Measurements from ENCODE around the gene SAMHD1.
"Not testable (repeated sequence)": the region's sequence is repeated elsewhere in the genome, so short reads cannot be mapped to it uniquely, and the experiment has no call there.

SAMHD1 gene

GRCh38 chr20:36917240-36917639 lies 34.3 kb downstream of the SAMHD1 start:
- no peak for DNase-seq
- no peak overlapping the region for H3K4me3 ChIP-seq (ENCODE audit: low read depth, low read length)
- TF ChIP-seq, protein P1, sequence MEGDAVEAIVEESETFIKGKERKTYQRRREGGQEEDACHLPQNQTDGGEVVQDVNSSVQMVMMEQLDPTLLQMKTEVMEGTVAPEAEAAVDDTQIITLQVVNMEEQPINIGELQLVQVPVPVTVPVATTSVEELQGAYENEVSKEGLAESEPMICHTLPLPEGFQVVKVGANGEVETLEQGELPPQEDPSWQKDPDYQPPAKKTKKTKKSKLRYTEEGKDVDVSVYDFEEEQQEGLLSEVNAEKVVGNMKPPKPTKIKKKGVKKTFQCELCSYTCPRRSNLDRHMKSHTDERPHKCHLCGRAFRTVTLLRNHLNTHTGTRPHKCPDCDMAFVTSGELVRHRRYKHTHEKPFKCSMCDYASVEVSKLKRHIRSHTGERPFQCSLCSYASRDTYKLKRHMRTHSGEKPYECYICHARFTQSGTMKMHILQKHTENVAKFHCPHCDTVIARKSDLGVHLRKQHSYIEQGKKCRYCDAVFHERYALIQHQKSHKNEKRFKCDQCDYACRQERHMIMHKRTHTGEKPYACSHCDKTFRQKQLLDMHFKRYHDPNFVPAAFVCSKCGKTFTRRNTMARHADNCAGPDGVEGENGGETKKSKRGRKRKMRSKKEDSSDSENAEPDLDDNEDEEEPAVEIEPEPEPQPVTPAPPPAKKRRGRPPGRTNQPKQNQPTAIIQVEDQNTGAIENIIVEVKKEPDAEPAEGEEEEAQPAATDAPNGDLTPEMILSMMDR (IDR thresholded peaks at IDR 0.05; ENCODE audit: low read depth, low read length, missing control alignments), result no peak
- in situ Hi-C loops (cut with HindIII; ENCODE audit: low pct_ligation_motif_present, low sequenced_read_pairs), result no loop called here
- H3K27ac ChIP-seq, result no peak overlapping the region
- H3K27me3 ChIP-seq (replicated peaks), result no peaks in the 10 kb centered on the region
- H3K36me3 ChIP-seq (replicated peaks), result no peaks in the 10 kb centered on the region

DNA sequence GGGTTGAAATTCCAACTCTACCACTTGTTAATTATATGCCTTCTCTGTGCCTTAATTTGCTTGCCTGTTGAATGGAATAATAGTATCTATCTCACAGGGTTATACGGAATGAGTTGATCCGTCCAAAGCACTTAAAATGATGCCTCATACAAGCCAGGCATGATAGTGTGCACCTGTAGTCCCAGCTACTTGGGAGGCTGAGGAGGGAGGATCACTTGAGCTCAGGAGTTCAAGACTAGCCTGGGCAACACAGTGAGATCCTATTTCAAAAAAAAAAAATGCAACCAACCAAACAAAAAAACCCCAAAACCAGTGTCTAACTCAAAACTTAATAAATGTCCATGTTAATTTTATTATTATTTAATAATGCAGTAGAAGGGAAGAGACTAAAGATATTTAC lies 35.3 kb downstream of the SAMHD1 start:
- H3K36me3 ChIP-seq (replicated peaks), result no peaks in the 10 kb centered on the region
- in situ Hi-C loops (cut with HindIII; ENCODE audit: low pct_ligation_motif_present, low sequenced_read_pairs), result no loop called here
- H3K27me3 ChIP-seq (replicated peaks), result no peaks in the 10 kb centered on the region
- DNase-seq, result no peak
- TF ChIP-seq, protein P1 (IDR thresholded peaks at IDR 0.05; ENCODE audit: low read depth, low read length, missing control alignments), result no peak
- H3K27ac ChIP-seq, result no peak overlapping the region
- no peak overlapping the region for H3K4me3 ChIP-seq (ENCODE audit: low read depth, low read length)

- no peaks in the 10 kb centered on the region for H3K27me3 ChIP-seq (replicated peaks)
- TF ChIP-seq, protein P1 (IDR thresholded peaks at IDR 0.05; ENCODE audit: low read depth, low read length, missing control alignments), result no peak
- DNase-seq, result no peak
- no peaks in the 10 kb centered on the region for H3K36me3 ChIP-seq (replicated peaks)
- in situ Hi-C loops (cut with HindIII; ENCODE audit: low pct_ligation_motif_present, low sequenced_read_pairs), result no loop called here
- no peak overlapping the region for H3K4me3 ChIP-seq (ENCODE audit: low read depth, low read length)
- H3K27ac ChIP-seq, result no peak overlapping the region
These were observed 42.9 kb downstream of the SAMHD1 start for GRCh38 chr20:36908603-36909002.

DNA sequence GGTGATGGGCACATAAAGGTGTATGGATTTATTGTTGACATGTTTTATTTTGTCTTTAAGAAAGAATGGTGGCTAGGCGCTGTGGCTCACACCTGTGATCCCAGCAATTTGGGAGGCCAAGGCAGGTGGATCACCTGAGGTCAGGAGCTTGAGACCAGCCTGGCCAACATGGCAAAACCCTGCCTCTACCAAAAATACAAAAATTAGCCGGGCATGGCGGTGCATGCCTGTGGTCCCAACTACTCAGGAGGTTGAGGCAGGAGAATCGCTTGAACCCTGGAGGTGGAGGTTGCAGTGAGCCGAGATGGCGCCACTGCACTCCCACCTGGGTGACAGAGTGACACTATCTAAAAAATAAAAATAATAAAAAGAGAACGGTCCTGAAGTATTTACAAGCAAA lies 45.4 kb downstream of the SAMHD1 start:
- in situ Hi-C loops (cut with HindIII; ENCODE audit: low pct_ligation_motif_present, low sequenced_read_pairs); DNase-seq; H3K27ac ChIP-seq; H3K36me3 ChIP-seq (replicated peaks); H3K27me3 ChIP-seq (replicated peaks); H3K4me3 ChIP-seq (ENCODE audit: low read depth, low read length): not testable (repeated sequence)

DNA sequence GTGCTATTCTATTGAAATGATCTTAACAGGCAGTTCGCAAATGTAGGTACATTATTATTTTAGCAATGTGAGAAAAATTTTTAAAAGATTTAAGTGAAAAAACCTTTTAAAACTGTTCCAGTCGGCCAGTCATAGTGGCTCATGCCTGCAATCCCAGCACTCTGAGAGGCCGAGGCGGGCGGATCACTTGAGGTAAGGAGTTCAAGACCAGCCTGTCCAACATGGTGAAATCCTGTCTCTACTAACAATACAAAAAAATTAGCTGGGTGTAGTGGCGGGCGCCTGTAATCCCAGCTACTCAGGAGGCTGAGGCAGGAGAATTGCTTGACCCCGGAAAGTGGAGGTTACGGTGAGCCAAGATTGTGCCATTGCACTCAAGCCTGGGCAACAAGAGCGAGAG lies 45.9 kb downstream of the SAMHD1 start:
- DNase-seq; H3K27me3 ChIP-seq (replicated peaks); H3K4me3 ChIP-seq (ENCODE audit: low read depth, low read length); H3K36me3 ChIP-seq (replicated peaks); in situ Hi-C loops (cut with HindIII; ENCODE audit: low pct_ligation_motif_present, low sequenced_read_pairs); H3K27ac ChIP-seq: not testable (repeated sequence)

DNA sequence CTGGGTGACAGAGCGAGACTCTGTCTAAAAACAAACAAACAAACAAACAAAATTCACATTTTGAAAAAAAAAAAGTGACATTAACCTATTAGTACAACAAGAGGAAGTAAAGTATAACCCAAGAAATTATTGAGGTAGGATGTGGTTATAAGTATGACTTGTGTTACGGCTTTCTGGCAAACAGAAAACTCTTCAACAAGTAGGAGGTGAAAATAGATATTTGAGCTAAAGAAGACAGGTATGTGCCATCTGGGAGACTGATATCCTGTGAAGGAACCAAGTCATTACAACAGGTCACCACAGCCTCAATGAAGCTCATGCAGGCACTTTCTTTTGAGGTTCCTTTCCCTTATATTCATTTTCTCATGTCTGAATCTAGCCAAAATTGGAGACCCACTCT lies 46.8 kb downstream of the SAMHD1 start:
- in situ Hi-C loops (cut with HindIII; ENCODE audit: low pct_ligation_motif_present, low sequenced_read_pairs), result no loop called here
- no peaks in the 10 kb centered on the region for H3K27me3 ChIP-seq (replicated peaks)
- H3K4me3 ChIP-seq (ENCODE audit: low read depth, low read length), result no peak overlapping the region
- TF ChIP-seq, protein P1 (IDR thresholded peaks at IDR 0.05; ENCODE audit: low read depth, low read length, missing control alignments), result no peak
- DNase-seq, result no peak
- no peak overlapping the region for H3K27ac ChIP-seq
- no peaks in the 10 kb centered on the region for H3K36me3 ChIP-seq (replicated peaks)

DNA sequence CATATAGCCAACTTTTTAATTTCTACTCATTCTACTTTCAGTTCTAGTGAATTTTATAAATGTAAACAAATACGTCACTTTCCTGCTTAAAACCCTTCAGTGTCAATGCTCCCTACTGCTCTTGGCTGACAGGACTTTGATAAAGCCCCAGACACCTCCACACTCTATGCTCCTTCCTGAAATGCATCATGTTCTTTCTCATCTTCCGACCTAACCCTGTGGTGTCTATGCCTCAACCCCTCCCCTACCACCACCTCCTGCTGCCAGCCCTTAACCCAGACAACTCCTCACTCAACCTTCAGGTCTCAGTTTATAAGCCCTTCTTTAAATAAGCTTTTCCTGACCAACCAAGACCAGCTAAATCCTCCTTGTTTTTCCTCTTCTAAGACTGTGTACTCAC lies 56.5 kb downstream of the SAMHD1 start:
- H3K27me3 ChIP-seq (replicated peaks), result no peaks in the 10 kb centered on the region
- in situ Hi-C loops (cut with HindIII; ENCODE audit: low pct_ligation_motif_present, low sequenced_read_pairs), result no loop called here
- H3K36me3 ChIP-seq (replicated peaks), result no peaks in the 10 kb centered on the region
- H3K27ac ChIP-seq, result no peak overlapping the region
- DNase-seq, result no peak
- TF ChIP-seq, protein P1 (IDR thresholded peaks at IDR 0.05; ENCODE audit: low read depth, low read length, missing control alignments), result no peak
- no peak overlapping the region for H3K4me3 ChIP-seq (ENCODE audit: low read depth, low read length)

All from brain microvascular endothelial cell (primary cell).